Forelimb muscle (tissue), 1 donor: ENCODE results near the gene CCDC90B. TPM values are rescaled to one million over a fixed set of nuclear protein-coding genes. Genes with fewer than 3 reads are reported as not detected.

Experiments used
- DNase-seq: peaks from one replicate; pipeline ENCODE4 v3.0.0-alpha.2; 2013; ENCODE audit warnings: low read depth
- polyA plus RNA-seq: library from polyadenylated mRNA; unstranded; fragments of 120-200 nt; gene quantifications from one replicate; pipeline ENCODE4 v1.2.1, GENCODE V29; 2013; ENCODE audit not compliant: insufficient read length

CCDC90B gene
- polyA plus RNA-seq, 1 donor: 78.1 TPM

GRCh38 chr11:83241291-83241946, 44.7 kb downstream of the CCDC90B start:
- DNase-seq: peak; percentile 9

GRCh38 chr11:83238111-83238510, 48.1 kb downstream of the CCDC90B start:
- no peak for DNase-seq

- no peak for DNase-seq
Measured at GRCh38 chr11:83235825-83236224, 50.3 kb downstream of the CCDC90B start.

- no peak for DNase-seq
Measured at GRCh38 chr11:83223457-83223856, 62.7 kb downstream of the CCDC90B start.

- no peak for DNase-seq
Measured at GRCh38 chr11:83222499-83222898, 63.7 kb downstream of the CCDC90B start.

- DNase-seq: no peak
Measured at GRCh38 chr11:83221694-83222093, 64.5 kb downstream of the CCDC90B start.

- no peak for DNase-seq
Measured at GRCh38 chr11:83220260-83220659, 65.9 kb downstream of the CCDC90B start.

GRCh38 chr11:83219095-83219494, 67.1 kb downstream of the CCDC90B start:
- DNase-seq: no peak

Other genes with a start within 250 kb of the CCDC90B start
- gene RAB30, start 214.5 kb downstream of the CCDC90B start, polyA plus RNA-seq: 11.2 TPM
- 43.9 TPM for gene PCF11, start 129.2 kb downstream of the CCDC90B start, polyA plus RNA-seq
- gene ANKRD42, start 92.7 kb downstream of the CCDC90B start, polyA plus RNA-seq: 5.7 TPM